ENCODE data around the gene BMAL1.

Gene BMAL1

DNA sequence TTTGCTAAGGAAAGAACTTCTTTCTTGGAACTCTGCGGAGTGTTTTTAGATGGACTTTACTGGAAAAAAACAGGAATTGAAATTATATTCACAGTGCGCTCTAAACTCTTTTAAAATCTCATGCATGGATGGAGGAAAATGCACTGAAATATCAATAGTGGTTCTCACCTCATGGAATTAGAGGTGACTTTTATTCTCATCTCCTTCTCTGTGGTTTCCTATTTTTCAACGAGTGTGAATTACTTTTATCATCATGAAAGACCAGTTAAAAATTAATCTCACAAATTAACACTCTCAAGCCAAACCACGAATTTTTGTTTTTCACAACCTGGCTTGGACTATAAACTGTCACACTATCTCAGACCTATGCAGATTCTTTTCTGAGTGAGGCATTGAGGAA is 16.6 kb downstream of the BMAL1 start:
- no peak for DNase-seq

DNA sequence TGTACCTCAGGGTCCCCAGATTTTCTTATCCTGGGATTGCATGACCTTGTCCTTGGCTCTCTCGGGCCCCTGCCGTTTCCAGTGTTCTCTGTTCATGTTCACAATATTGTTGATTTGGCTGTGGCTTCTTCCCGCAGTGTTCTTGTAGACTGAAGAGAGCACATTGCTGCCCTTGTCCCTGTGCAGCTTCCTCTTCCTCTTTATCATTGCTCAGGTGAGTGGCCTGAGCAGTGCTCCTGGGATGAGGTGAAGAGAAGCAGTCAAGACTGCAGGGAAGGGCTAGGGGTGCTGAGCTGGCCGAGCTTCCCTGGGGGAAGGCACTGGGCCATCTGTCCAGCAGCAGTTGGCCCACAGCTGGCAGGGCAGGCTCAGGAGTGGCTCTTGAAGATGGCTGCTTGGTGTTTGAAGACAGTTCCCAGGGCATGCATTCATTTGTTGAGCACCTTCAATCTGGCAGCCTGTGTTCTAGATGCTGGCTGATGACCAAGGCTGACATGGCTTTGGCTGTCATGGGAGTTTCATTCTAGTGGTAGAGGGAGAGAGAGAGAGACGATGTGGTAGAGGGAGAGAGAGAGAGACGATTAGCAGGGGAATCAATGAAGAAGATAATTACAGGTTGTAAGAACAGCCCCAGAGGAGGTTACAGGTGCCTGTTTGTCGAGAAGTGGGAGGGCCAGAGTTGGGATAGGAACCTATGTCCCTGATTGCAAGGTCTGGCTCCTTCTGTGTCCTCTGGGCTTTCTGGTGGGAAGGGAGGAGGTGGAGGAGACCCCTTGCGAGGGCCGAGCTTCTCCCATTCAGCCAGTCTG is 17.4 kb downstream of the BMAL1 start:
- peak; percentile 69 for DNase-seq

DNA sequence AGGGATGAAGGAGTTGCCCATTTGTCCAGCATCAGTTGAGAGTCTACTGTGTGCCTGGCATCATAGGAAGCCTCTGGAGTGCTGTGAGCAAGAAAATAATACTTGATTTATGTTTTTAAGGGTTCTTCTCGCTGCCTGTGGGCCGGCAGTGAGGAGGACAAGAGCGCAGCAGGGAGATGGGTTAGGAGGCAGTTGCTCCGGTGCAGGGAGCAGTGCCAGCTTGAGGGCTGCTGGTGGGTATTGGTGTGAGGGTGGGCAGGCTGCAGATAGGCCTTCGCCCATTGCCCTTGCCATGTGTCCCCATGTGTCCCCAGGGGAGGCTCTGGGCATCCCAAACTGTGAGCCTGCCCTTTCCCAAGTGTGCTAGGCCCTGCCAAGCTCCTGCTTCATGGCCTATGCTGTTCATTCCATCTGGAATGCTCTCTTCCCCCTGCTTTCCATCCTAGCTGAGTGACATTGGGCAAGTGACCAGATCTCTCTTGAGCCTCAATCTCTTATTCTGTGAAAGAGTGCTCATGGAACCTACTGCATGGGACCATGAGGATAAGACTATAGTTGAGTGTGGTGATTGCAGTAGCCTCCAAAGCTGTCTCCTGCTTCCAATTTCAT is 19.8 kb downstream of the BMAL1 start:
- DNase-seq = no peak

DNA sequence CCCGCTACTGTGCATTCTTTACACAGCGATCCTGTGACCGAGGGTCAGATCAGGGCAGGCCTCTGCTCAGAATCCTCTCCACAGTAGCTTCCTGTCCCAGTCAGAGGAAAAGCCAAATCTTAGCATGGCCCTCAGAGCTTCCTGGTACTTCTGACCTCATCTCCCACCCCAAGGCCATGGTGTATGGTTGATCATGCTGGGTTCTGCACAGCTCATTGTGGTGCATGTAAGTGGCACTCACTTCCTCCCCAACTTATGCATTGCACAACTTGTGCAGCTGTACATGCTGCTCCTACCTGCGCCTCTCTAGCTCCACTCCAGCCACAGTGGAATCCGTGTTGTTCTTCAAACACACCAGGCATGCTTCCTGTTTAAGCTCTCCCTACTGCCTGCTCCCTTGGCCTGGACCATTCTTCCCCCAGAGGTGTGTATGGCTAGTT is 20.3 kb downstream of the BMAL1 start:
- no peak for DNase-seq

DNA sequence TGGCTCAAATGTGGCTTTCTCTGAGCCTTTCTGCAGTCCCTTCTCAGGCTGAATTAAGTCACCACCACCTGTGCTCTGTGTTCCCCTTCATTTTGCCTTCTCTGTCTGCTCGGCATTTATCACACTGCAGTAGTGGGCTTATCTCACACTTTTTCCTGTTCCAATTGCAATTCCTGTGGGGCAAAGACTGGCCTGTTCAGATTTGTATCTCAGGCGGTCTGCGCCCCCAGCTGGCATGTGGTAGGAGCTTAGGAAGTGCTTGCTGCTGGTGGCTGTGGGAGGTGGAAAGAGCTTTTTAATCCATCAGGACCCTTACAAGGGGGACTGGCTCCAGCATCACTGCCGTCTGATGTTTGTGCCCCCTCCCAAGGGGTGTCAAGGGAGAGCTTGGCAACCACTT is 21.2 kb downstream of the BMAL1 start:
- DNase-seq = no peak

DNA sequence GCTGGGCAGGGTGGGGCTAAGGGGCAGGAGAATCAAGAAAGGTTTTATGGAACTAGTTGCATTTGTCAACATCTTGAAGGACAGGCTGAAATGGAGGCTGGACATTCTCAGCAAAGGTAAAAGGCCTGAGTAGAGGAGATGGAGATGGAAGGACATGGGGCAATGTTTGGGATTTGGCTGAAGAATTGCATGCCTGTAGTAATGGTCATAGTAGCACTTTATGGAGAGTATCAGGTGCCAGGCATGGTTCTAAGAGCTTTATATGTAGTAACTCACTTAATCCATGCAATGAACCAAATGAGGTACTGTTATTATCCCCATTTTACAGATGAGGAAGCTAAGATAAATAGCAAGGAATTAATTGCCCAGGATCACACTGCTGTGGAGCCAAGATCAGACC is 23.9 kb downstream of the BMAL1 start:
- no peak for DNase-seq

DNA sequence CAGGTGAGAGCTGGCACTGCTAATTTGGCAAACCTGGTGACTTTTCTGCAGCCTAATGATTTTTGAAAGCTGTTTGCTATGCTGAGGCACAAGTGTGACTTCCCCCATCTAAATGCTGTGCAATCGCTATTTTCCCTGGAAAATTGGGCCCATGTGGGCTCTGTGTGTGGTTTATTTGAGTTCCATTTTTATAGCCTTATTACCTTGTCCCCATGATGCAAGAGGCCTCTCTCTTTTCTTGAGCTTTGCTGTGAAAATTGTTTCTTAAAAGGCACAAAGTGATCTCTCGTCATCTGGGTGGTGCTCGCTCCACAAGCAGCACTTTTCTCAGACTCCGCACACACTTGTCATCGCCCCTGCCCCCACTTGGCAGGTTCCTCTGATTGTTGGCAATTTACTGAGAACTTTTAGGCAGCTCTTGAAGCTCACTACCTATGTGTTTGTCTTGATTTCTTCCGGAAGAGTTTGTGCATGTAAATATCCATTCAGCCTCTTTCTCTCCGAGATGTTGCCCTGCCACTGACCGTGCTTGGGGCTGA is 24.9 kb downstream of the BMAL1 start:
- no peak for DNase-seq

DNA sequence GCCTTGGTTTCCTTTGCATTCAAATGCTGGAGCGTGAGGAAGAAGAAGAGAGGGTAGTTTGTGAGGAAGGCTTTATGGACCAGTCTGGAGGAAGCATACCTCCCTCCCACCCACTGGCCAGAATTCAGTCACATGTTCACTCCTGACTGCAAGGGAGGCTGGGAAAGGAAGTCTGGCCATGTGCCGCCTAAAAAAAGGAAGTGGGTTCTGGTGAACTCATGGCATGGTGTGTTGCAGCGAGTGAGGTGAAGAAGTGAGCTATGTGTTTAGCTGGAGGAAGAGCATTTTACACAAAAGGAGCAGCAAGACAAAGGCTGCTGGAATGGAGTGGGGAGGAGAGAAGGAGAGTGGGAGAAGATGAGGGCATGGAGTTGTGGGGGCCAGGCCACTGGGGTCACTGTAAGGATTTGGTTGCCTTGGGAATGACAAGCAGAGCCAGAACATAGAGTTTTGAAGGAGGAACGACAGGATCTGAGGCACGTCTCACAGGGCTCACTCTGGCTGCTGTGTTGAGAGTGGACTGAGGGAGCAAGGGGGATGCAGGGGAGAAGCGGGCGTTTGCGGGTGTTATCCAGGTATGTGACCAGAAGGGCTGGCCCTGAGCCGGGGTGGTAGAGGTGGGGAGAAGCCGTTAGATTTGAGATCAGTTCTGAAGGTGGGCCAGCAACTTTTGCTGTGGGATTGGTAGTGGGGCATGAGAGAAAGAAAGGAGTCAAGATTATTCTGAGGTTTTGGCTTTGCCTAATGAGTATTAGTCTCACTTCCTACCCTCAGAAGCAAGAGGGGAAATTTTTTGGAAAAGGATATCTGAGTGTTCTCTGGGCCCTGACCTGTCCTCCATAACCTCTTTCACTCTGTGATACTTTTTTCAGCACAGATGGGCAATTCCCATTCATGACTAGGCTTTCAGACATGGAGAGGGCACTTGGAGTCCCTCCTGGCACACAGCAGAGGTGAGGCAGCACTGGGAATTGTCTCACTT is 26.4 kb downstream of the BMAL1 start:
- DNase-seq = no peak

DNA sequence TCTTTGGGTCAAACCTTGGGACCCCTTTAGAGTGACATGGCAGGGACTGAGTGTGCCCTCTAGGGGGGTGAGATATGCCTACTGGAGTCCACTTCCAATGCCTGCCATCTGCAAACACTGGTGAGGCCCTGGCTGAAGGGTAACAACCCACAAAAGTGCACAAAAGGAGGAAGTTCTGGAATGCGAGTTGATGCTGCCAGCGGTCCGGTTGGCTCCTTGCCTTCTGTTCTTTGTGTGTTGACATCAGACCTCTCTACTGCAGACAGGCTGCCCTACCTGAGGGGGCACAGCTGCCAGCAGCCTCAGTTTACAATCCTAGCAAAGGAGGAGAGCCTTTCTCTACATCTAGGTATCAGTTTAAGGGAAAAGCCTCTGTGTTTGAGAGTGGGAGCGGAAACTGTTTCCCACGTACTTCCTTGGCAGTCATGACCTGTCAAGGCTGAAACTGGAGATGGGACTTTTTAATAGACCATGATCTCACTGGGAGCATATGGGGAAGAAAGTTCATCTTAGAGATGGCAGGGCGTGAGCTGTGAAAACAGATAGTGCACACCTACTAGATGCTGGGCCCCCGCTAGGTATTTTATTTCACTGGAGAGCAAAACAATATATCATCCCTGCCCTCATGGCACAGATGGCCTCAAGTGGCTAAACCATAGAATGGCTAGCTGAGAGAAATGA is 27.2 kb downstream of the BMAL1 start:
- DNase-seq = no peak

DNA sequence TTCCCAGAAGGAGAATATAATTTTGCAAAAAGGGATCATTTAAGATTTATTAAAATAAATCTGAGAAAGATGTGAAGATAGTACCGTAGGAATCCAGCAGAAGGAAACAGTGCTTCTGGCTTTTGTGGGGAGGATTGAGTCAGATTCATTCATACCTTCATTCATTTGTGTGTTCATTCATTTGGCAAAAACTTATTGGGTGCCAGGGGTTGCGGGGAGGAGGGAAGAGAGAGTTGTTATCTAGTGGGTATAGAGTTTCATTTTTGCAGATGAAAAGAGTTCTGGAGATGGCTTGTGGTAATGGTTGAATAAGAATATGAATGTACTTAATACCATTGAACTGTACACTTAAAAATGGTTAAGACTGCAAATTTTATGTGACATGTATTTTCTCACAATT is 31.1 kb downstream of the BMAL1 start:
- no peak for DNase-seq

DNA sequence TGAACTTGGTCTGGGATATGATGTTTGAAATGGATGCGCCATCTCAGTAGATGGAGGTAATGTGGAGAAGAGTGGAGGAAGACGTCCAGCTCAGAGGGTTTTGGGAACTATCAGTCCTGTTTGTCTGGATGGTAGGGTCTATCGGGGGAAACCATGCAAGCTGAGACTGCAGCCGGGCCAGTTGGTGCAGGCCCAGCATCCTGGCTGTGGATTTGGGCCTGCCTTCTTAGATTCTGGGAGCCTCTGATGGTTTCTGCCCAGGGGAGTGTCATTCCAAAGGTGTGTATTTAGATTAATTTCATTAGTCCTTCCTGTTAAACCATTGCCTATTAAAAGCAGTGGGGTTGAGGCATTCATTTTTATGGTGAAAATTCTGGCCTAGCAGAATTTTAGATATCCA is 31.6 kb downstream of the BMAL1 start:
- DNase-seq = no peak

DNA sequence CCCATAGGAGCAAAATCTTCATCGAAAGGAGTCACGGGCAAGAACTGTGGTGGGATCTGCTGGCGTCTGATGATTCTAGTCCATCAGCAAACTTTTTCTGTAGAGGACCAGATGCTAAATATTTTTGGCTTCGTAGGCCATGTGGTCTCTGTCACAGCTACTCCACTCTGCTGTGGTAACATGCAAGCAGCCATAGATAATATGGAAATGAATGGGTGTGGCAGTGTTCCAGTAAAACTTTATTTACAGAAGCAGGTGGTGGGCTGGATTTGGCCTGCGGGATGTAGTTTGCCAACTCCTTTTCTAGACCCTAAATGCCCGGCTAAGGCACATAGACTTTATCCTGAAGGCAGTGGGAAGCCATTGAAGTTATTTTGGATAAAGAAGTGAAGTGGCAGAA is 32.9 kb downstream of the BMAL1 start:
- no peak for DNase-seq

DNA sequence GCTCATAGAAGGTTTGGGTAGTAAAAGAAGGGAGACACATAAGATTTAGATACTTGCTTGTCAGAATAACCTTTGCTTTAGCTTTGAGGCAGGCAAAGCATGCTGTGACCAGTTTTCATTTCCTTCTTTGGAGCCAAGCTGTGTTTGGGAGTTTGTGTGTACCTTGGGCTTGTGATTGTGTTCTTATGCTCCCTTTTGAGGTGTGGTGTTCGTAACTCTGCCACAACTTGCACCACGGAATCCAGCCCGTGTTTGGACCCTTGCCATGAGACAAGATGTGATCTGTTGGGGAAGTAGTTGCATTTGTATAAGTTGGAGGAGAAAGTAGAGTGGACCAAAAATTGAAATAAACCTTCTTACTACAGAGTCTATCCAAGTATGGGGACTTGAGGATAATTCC is 34.0 kb downstream of the BMAL1 start:
- no peak for DNase-seq

DNA sequence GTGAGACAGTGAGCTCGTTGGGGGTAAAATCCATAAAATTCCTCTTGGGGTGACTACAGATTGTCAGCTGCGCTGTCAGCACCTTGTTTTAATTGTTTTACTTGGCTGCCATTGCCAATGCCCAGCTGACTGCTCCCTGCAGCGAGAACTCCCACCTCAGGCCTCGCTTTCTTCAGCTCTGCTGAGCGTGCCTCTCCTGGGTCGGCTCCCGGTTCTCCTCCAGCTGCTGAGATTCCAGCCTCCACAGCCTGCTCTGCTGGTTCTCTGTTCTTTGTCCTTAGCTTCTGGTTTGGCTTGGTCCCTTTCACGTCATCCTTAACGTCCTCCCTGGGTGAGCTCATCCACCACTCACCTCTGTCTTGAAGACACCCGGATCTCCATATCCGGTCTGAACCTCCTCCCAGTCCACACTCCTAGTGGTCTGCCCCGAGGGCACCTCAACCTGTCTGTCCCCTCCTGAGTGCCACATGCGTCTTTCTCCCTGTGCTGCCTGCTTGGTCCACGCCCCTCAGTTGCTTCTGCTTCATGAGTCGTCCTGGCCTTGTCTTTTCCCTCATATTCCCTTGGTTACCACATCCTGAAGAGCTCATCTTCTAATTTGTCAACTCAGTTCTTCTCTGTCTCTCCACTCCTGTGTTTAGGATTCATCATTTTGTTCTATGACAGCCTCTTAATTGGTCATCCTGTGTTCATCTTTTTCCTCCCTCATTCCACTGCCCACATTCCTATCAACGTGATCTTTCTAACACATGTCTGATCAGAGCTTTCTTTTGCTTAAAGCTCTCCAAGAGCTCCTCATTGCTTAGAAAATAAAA is 35.6 kb downstream of the BMAL1 start:
- DNase-seq = no peak

DNA sequence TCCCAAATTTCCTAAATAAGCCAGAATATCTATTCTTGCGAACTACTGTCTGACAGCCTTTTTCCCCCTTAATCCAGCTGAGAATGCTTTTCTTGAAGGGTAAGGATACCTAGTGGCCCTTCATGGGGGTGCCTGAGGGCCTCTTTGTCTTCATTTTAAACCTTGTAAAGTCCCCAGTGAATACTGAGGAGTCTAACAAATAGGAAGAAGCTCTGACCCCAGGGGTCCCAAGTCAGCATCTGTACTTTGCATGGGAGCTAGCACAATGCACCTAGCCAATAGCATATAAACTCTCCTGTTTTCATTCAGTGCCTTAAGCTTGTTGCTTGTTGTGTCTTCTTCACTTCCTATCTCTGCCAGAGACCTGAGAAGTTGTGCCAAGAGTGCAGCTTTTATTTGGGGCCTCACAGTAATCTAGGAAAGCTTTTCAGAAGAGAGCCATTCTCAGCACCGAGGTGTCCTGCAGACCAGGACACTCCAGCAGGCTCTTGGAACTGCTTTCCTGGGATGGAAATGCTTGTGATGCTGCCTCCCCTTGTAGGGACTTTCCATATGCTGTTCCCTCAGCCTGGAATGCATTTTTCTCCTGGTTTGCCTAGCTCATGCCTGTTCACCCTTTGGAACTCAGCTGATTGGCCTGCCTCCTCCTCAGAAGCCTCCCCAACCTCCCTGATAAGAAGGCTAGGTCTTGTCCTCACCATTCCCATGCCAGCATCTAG is 37.2 kb downstream of the BMAL1 start:
- no peak for DNase-seq

DNA sequence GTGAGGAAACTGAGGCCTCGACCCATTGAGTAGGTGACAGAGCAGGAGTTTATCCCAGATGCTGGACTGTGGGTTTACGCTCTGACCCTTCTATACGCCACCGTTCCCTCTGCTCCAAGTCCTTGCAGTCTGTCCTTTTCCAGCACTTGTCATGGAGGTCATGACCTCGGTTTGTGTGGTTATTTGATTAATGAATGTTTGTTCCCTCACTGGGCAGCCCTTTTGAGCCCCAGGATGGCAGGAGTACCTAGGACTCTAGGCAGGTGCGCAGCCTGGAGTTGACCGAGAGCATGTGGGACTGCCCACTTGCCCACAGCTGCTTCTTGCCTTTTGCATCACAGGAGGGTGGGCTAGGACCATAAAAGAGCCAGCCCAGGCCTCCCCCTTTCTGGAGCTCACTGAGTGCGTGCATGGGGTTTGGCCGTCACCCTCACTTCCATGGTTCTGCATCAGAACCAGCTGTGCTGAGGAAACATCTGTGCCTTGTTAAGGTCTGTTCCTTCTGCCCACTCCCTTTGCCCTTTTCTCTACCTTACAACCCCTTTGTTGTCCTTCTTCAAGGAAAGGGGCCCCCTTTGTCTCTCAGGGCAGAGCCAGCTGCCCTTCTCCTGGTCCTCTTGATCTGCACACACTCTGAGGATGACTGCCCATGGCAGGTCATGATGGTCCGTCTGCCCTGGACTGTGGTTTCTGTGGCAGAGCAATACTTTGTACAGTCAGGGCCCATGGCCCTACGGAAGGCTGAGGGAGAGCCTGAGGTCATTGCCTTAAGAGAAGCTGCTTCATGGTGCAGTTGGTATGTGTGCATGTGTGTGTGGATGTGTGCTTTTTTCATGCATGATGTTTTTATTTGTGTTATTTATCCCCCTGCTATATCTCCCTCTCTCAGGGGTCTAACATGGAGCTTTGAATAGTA is 38.2 kb downstream of the BMAL1 start:
- no peak for DNase-seq

DNA sequence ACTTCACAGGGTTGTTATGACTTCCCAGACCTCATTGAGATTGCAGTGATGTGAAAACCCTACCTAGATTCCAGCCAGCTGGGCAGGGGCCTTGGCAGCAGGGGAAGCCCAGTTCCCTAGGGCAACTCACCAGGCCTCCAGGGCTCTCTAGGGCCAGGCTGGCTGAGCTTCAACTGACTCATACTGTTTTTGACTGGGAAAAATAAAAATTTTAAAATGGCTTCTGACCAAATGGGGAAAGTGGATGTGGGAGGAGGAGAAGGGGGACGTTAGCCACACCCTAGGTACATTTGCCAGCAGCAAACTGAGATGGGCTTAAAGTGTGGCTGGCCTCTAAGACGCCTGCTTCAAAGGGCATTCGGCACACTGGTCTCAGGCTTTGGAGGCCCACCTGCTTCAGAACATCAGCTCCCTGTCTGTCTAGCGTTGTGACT is 39.0 kb downstream of the BMAL1 start:
- DNase-seq = no peak

DNA sequence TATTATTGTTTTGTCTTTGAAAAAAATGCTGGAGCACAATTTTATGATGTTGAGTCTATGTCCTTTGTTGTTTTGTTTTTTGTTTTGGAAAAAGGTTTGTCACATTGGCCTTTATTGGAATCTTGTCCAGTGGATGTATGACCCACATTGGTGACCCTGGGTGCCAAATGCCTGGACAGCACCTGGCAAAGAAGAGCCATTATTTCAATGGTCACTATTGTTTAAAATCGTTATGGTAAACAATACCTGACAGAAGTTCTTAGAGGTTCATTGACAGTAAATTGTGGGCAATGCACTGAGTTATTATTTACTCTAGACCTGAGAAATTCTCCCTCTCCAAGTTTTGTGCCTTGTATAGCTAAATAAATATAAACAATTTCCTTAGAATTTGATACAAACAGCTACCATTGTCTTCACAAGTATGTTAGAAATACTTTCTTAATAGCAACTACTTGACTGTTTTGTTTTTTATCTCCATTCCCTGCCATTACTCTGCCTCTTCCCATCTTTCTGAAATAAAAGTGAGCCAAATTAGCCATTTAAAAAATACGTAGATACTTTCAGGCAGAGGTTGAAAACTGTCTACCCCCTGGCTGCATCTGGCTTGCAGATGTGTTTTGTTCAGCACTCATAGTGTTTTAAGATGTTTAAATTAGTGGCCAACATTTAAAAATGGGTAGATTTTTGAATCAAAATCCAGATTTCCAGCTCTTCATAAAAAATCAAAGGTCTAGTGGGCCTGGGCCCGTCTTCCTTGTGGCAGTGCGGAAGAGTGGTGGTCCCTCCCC is 39.9 kb downstream of the BMAL1 start:
- DNase-seq = no peak
